Natural killer cell (primary cell): ENCODE data around the gene FSTL4. TPM values are rescaled to one million over a fixed set of nuclear protein-coding genes. Genes with fewer than 3 reads are reported as not detected.

Experiments
- ATAC-seq, 3 donors: fragments of 150-1000 bp in 2 of 3; fragments of 200-7000 bp in 1 of 3; cut with Tn5 transposase; 1 replicate in 1 of 3; 2 replicates in 2 of 3; pipeline ENCODE4 v1.10.0; 2021; ENCODE audit warnings: mild to moderate bottlenecking in 2 of 3, moderate library complexity in 2 of 3
- DNase-seq, 2 donors: peaks; one replicate each; pipeline versions ENCODE4 v3.0.0 to v3.0.0-alpha.2; 2013 to 2021; ENCODE audit warnings: mixed read lengths in 1 of 2
- H3K27ac ChIP-seq: one replicate; pipeline ENCODE4 v1.5.1; 2013; ENCODE audit warnings: mild to moderate bottlenecking, low read length
- H3K27me3 ChIP-seq: one replicate; pipeline ENCODE4 v1.6.1; 2013; ENCODE audit warnings: low read length; ENCODE audit not compliant: control insufficient read depth, insufficient read depth
- H3K36me3 ChIP-seq: one replicate; pipeline ENCODE4 v1.6.1; 2013; ENCODE audit warnings: low read length; ENCODE audit not compliant: control insufficient read depth, insufficient read depth
- H3K4me1 ChIP-seq: one replicate; pipeline ENCODE4 v1.6.1; 2013; ENCODE audit warnings: low read length; ENCODE audit not compliant: control insufficient read depth, insufficient read depth
- H3K4me3 ChIP-seq: one replicate; pipeline ENCODE4 v1.5.1; 2013; ENCODE audit warnings: low read length
- H3K9me3 ChIP-seq: one replicate; pipeline ENCODE4 v1.6.1; 2013; ENCODE audit warnings: low read length; ENCODE audit not compliant: control insufficient read depth, insufficient read depth
- H3K27ac Mint-ChIP-seq, 2 donors: one replicate each; pipeline ENCODE4 v1.8.0; 2022; ENCODE audit warnings: mild to moderate bottlenecking in 2 of 2, mixed read lengths in 2 of 2, moderate library complexity in 1 of 2
- H3K27me3 Mint-ChIP-seq, 2 donors: one replicate each; pipeline ENCODE4 v1.8.0; 2022; ENCODE audit warnings: low read depth in 2 of 2, mixed read lengths in 2 of 2
- H3K36me3 Mint-ChIP-seq: one replicate; pipeline ENCODE4 v1.8.0; 2022; ENCODE audit warnings: mixed read lengths
- H3K4me1 Mint-ChIP-seq, 2 donors: one replicate each; pipeline ENCODE4 v1.8.0; 2022; ENCODE audit warnings: mixed read lengths in 2 of 2
- H3K4me3 Mint-ChIP-seq: one replicate; pipeline ENCODE4 v1.8.0; 2022; ENCODE audit warnings: mild to moderate bottlenecking, moderate library complexity, mixed read lengths
- H3K9me3 Mint-ChIP-seq, 2 donors: one replicate each; pipeline ENCODE4 v1.8.0; 2022; ENCODE audit warnings: mixed read lengths in 2 of 2
- CTCF ChIP-seq: fragments of 200-600 bp; IDR thresholded peaks from one replicate; pipeline ENCODE4 v1.8.0; 2022; ENCODE audit warnings: antibody characterized with exemption
- WGBS: methylation state at CpG from one replicate; pipeline ENCODE4 v1.1.7; 2013; ENCODE audit warnings: missing lambda C conversion rate; ENCODE audit not compliant: insufficient coverage; 5-methylcytosine and 5-hydroxymethylcytosine counted together
- intact Hi-C: fragments of 100-400 bp; cut with micrococcal nuclease; formaldehyde crosslinking; loops from one replicate; pipeline ENCODE4 v1.14.2; 2022
- total RNA-seq, 4 donors: library from RNA; stranded (reverse); fragments of 120-200 nt in 1 of 4; gene quantifications; one replicate each; pipeline versions ENCODE4 v1.2.3 to v1.2.4, GENCODE V29; 2013 to 2022

The FSTL4 gene
- total RNA-seq, 3 donors from 2014 or later (not counting 1 experiment from before 2014, with no cell fraction given) = 0.11 to 0.75 (median 0.55) TPM

DNA sequence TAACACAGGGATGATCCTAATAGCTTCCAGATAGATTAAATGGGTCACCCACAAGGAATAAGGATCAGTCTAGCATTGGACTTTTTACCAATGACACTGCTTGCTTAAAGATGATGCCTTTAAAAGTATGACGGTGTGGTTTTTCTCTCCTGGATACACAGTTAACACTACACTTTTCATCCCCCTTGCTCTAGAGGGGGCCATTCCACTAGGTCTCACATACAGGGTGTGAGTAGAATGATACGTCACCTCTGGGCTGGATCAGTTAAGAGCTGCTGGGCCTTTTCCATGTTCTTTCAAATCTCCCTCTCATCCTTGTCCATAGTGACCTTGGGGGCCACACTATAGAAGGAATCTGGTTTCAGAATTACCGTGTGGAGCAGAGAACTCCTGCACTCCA, 140.6 kb downstream of the FSTL4 start:
- H3K4me3 Mint-ChIP-seq = no peak overlapping the region
- intact Hi-C loops = no loop called here
- Histone ChIP-seq H3K27me3 (no peaks in the 10 kb centered on the region), H3K4me3 (no peak overlapping the region), H3K27ac (no peak overlapping the region), H3K36me3 (no peaks in the 10 kb centered on the region), H3K4me1 (peaks cover 36% of the 10 kb centered on the region), H3K9me3 (no peaks in the 10 kb centered on the region)
- ATAC-seq (no peak), DNase-seq (no peak)
- no peak overlapping the region for H3K27ac Mint-ChIP-seq
- H3K4me1 Mint-ChIP-seq = peaks cover 6 to 25% of the 10 kb centered on the region in 2 donors
- no peaks in the 10 kb centered on the region for H3K36me3 Mint-ChIP-seq
- H3K9me3 Mint-ChIP-seq = no peaks in the 10 kb centered on the region
- TF ChIP-seq CTCF = no peak
- WGBS = 100% methylated on average over 1 of the region's 3 CpGs
- peaks cover 3 to 7% of the 10 kb centered on the region in 2 donors for H3K27me3 Mint-ChIP-seq

GRCh38 chr5:133470841-133471240, 141.5 kb downstream of the FSTL4 start:
- Mint-ChIP-seq H3K4me3 (no peak overlapping the region), H3K9me3 (no peaks in the 10 kb centered on the region), H3K27ac (no peak overlapping the region), H3K36me3 (no peaks in the 10 kb centered on the region), H3K27me3 (peaks cover 2 to 7% of the 10 kb centered on the region in 2 donors), H3K4me1 (peaks cover 7 to 22% of the 10 kb centered on the region in 2 donors)
- Histone ChIP-seq H3K27ac (no peak overlapping the region), H3K9me3 (no peaks in the 10 kb centered on the region), H3K27me3 (no peaks in the 10 kb centered on the region), H3K4me3 (no peak overlapping the region), H3K4me1 (peaks cover 44% of the 10 kb centered on the region), H3K36me3 (no peaks in the 10 kb centered on the region)
- no peak for DNase-seq
- ATAC-seq = no peak
- intact Hi-C loops = no loop called here
- no peak for TF ChIP-seq CTCF
- WGBS = 91% methylated on average over 3 of the region's 3 CpGs

DNA sequence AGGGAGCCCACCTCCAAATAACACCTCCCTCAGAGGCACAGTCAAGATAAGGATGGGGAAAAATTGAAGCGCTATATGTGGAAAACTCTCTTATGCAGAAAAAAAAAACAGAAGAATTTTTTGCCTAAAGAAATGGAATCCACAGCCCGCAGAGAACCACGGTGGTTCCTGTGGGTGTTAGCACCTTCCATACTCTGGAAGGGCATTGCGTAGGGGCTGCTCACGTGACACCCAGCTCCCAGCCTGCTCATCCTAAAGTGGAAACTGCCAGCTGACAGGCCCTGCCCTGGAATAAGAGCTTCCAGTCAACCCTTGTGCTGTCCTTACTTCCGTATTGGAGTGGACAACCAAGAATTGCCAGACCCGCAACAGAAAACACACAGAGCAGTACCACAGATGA, 142.5 kb downstream of the FSTL4 start:
- Mint-ChIP-seq H3K4me1 (peaks cover 9 to 14% of the 10 kb centered on the region in 2 donors), H3K9me3 (no peaks in the 10 kb centered on the region), H3K4me3 (no peak overlapping the region), H3K27me3 (peaks cover 0 to 7% of the 10 kb centered on the region in 2 donors), H3K36me3 (no peaks in the 10 kb centered on the region), H3K27ac (no peak overlapping the region)
- no peak for TF ChIP-seq CTCF
- Histone ChIP-seq H3K27me3 (no peaks in the 10 kb centered on the region), H3K4me1 (peaks cover 51% of the 10 kb centered on the region), H3K36me3 (no peaks in the 10 kb centered on the region), H3K9me3 (no peaks in the 10 kb centered on the region), H3K27ac (no peak overlapping the region), H3K4me3 (no peak overlapping the region)
- ATAC-seq (no peak), DNase-seq (no peak)
- 65% methylated on average over 7 of the region's 7 CpGs for WGBS
- intact Hi-C loops = no loop called here

DNA sequence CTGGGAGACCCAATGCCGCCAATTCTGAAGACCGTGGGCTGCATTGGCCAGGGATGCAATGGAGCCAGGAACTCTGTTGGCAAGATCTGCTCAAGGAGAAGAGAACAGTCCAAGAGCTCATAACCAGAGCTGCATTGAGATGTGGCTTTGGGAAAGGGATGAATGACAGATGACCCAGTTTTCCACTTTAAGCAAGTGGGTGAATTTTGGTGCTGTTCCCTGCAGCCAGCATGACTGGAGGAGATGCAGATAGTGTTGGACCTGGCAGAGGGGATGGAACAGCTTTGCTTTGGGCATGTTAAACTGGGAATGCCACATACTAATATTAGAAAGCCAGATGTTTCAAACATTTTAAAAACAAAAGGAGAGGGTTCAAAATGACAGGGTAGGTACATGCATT, 143.1 kb downstream of the FSTL4 start:
- H3K27ac Mint-ChIP-seq = no peak overlapping the region
- H3K9me3 Mint-ChIP-seq = no peaks in the 10 kb centered on the region
- H3K4me1 ChIP-seq = peaks cover 48% of the 10 kb centered on the region

More for the DNA sequence above, 143.1 kb downstream of the FSTL4 start:
- 94% methylated on average over 2 of the region's 2 CpGs for WGBS
- H3K4me3 ChIP-seq = no peak overlapping the region
- peaks cover 0 to 7% of the 10 kb centered on the region in 2 donors for H3K27me3 Mint-ChIP-seq
- peaks cover 8 to 9% of the 10 kb centered on the region in 2 donors for H3K4me1 Mint-ChIP-seq
- H3K36me3 Mint-ChIP-seq = no peaks in the 10 kb centered on the region
- ATAC-seq = no peak
- no peaks in the 10 kb centered on the region for H3K36me3 ChIP-seq
- intact Hi-C loops = no loop called here
- H3K27ac ChIP-seq = no peak overlapping the region
- H3K27me3 ChIP-seq = no peaks in the 10 kb centered on the region
- no peak for DNase-seq
- H3K4me3 Mint-ChIP-seq = no peak overlapping the region
- no peak for TF ChIP-seq CTCF
- no peaks in the 10 kb centered on the region for H3K9me3 ChIP-seq
